Body of pancreas (tissue), 4 donors: ENCODE results near the gene GLP2R. TPM values are rescaled to one million over a fixed set of nuclear protein-coding genes. Genes with fewer than 3 reads are reported as not detected.

Experiments used
- ATAC-seq: fragments of 150-250 bp; one replicate; pipeline ENCODE4 v1.9.1; 2016
- DNase-seq, 4 donors: peaks; one replicate each; pipeline ENCODE4 v3.0.0-alpha.2; 2019
- H3K27ac ChIP-seq, 4 donors: fragments of 200-600 bp; sonication (generic); 1 replicate in 3 of 4; 2 replicates in 1 of 4; pipeline versions ENCODE4 v1.5.1 to v1.6.1; 2016 to 2019; ENCODE audit warnings: mild to moderate bottlenecking in 1 of 4, mixed read lengths in 1 of 4, moderate library complexity in 1 of 4
- H3K27me3 ChIP-seq, 2 donors: fragments of 200-600 bp; sonication (generic); one replicate each; pipeline ENCODE4 v1.6.0; 2016; ENCODE audit warnings: mild to moderate bottlenecking in 1 of 2
- H3K36me3 ChIP-seq, 2 donors: fragments of 200-600 bp; sonication (generic); replicated peaks in 1 of 2; 2 replicates each; pipeline ENCODE4 v1.5.1; 2016; ENCODE audit warnings: low read depth in 2 of 2; ENCODE audit not compliant: insufficient read depth in 1 of 2
- H3K4me1 ChIP-seq: fragments of 200-600 bp; sonication (generic); one replicate; pipeline ENCODE4 v1.6.0; 2016
- H3K4me3 ChIP-seq, 2 donors: fragments of 200-600 bp; sonication (generic); 1 replicate in 1 of 2; 2 replicates in 1 of 2; pipeline ENCODE4 v1.5.1; 2016 to 2019
- H3K9me3 ChIP-seq, 3 donors: fragments of 200-600 bp; sonication (generic); 1 replicate in 2 of 3; 2 replicates in 1 of 3; pipeline ENCODE4 v1.5.1; 2016
- POLR2A ChIP-seq, 3 donors: fragments of 450-650 bp; IDR thresholded peaks; one replicate each; pipeline ENCODE4 v1.6.1; 2016; ENCODE audit warnings: antibody characterized with exemption in 3 of 3, mild to moderate bottlenecking in 2 of 3
- WGBS, 2 donors: methylation state at CpG; one replicate each; pipeline ENCODE4 v1.1.5; 2017; 5-methylcytosine and 5-hydroxymethylcytosine counted together
- intact Hi-C: fragments of 100-400 bp; cut with DNase I; formaldehyde crosslinking; loops from one replicate; pipeline ENCODE4 v1.15.1; 2023
- total RNA-seq, 2 donors: library from RNA; depleted of rRNA; stranded (reverse); fragments of >200 nt; gene quantifications; one replicate each; pipeline ENCODE4 v1.1.0, GENCODE V29; 2016
- TF ChIP-seq, protein P1 (sequence below), 7 experiments: fragments of 450-650 bp in 4 of 7; fragments of 200-600 bp in 3 of 7; sonication (generic) in 3 of 7; IDR thresholded peaks; one replicate each; pipeline ENCODE4 v1.5.1; 2016 to 2019; ENCODE audit warnings: antibody characterized with exemption in 7 of 7

The GLP2R gene
- total RNA-seq, 2 donors from 2014 or later, result 4.6 to 4.7 TPM

DNA sequence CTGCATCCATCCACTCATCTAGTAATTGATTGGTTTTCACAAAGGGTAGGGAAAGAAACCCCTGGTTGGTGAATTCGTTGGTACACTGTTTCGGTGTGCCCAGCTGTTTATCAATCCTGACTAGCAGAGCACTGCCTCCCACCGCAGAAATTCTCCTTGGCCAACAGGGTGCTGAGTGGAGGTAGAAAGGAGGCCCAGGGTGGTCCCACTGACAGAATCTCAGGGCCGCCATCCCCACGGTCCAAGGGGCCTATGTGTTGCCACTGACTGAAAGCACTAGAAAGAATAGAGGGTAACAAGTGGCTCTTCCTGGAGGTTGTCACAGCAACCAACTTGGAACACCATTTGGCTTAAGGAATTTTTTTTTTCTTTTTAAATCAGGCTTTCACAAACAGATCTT, 87.8 kb downstream of the GLP2R start:
- 68 to 70% methylated on average over 3 to 5 of the region's 5 CpGs for WGBS, 2 donors
- H3K4me3 ChIP-seq, result no peak overlapping the region
- DNase-seq (no peak), ATAC-seq (no peak)
- H3K4me1 ChIP-seq, result no peaks in the 10 kb centered on the region
- TF ChIP-seq, protein P1, sequence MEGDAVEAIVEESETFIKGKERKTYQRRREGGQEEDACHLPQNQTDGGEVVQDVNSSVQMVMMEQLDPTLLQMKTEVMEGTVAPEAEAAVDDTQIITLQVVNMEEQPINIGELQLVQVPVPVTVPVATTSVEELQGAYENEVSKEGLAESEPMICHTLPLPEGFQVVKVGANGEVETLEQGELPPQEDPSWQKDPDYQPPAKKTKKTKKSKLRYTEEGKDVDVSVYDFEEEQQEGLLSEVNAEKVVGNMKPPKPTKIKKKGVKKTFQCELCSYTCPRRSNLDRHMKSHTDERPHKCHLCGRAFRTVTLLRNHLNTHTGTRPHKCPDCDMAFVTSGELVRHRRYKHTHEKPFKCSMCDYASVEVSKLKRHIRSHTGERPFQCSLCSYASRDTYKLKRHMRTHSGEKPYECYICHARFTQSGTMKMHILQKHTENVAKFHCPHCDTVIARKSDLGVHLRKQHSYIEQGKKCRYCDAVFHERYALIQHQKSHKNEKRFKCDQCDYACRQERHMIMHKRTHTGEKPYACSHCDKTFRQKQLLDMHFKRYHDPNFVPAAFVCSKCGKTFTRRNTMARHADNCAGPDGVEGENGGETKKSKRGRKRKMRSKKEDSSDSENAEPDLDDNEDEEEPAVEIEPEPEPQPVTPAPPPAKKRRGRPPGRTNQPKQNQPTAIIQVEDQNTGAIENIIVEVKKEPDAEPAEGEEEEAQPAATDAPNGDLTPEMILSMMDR (IDR thresholded peaks at IDR 0.05), result no peak
- TF ChIP-seq POLR2A (IDR thresholded peaks at IDR 0.05), result no peak
- H3K27ac ChIP-seq, result no peak overlapping the region
- no peaks in the 10 kb centered on the region for H3K9me3 ChIP-seq
- intact Hi-C loops, result no loop called here
- no peaks in the 10 kb centered on the region for H3K27me3 ChIP-seq
- H3K36me3 ChIP-seq, result no peaks in the 10 kb centered on the region

DNA sequence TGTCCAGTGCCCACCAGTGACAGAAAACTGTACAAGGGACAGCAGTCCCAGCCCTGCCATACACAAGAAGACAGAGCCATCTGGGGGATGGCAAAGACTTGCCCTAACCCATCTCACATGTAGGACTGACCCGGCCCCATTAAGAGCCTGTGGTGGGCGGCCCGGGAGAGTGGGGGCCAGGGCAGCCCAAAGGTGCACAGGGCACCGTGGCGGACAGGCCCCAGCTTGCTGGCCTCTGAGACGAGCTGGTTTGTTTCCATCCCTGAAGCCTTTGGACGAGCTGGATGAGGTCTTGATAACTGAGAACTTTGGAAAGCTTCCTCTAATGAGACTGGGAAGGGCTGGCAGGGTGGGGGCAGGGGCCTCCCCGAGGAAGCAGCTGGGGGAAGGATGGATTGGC, 90.4 kb downstream of the GLP2R start:
- Histone ChIP-seq H3K36me3 (no peaks in the 10 kb centered on the region), H3K27ac (no peak overlapping the region), H3K27me3 (no peaks in the 10 kb centered on the region), H3K4me1 (no peaks in the 10 kb centered on the region), H3K4me3 (no peak overlapping the region), H3K9me3 (no peaks in the 10 kb centered on the region)
- 63 to 70% methylated on average over 7 to 8 of the region's 8 CpGs for WGBS, 2 donors
- no peak for TF ChIP-seq POLR2A (IDR thresholded peaks at IDR 0.05)
- TF ChIP-seq, protein P1 (IDR thresholded peaks at IDR 0.05), result no peak
- DNase-seq (no peak), ATAC-seq (no peak)
- intact Hi-C loops, result no loop called here

DNA sequence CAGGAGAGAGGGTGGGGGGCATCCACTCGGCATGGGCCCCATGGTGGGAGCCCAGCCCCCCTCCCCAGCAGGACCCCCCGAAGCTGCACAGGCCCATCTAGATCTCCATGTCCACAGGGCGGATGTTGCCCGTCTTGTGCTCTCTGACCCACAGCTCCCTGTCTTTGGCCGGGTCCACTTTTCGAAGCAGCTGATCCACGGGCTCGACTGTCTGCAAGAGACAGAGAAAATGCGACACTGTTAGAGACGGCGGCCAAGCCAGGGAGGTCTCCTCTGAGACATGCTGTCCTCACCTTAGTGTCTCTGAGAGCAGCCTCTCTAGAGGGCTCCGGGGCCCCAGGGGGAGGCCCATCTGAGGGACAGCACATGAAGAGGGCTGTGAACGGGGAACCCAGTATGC, 91.4 kb downstream of the GLP2R start:
- TF ChIP-seq POLR2A (IDR thresholded peaks at IDR 0.05), result no peak
- TF ChIP-seq, protein P1 (IDR thresholded peaks at IDR 0.05), result no peak
- WGBS, 2 donors, result 57 to 78% methylated on average over 10 of the region's 13 CpGs
- ATAC-seq (no peak), DNase-seq (no peak)
- H3K4me1 ChIP-seq, result no peaks in the 10 kb centered on the region
- no peaks in the 10 kb centered on the region for H3K27me3 ChIP-seq
- H3K4me3 ChIP-seq, result no peak overlapping the region
- H3K9me3 ChIP-seq, result no peaks in the 10 kb centered on the region
- no peaks in the 10 kb centered on the region for H3K36me3 ChIP-seq
- intact Hi-C loops, result no loop called here
- H3K27ac ChIP-seq, result no peak overlapping the region

DNA sequence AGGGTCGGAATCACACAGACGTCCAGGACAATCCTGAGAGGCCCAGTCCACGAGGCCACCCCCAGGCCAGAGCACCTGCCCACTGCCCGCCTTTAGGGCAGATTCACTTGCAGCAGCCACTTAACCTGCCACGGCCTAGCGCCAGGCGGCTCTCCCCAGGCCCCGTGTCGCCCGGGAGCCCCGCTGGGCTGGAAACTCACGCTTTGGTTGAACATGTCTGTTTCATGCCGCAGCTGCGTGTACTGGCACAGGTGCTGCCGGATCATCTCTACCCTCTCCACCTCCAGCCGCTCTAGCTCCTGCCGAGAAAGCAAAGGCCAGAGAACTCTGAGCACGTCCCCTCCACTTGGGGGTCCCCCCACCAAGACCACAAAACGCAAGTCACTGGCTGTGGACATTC, 92.1 kb downstream of the GLP2R start:
- H3K4me1 ChIP-seq, result no peaks in the 10 kb centered on the region
- no peaks in the 10 kb centered on the region for H3K36me3 ChIP-seq
- DNase-seq, result no peak
- no peaks in the 10 kb centered on the region for H3K9me3 ChIP-seq
- TF ChIP-seq, protein P1 (IDR thresholded peaks at IDR 0.05), result no peak
- TF ChIP-seq POLR2A (IDR thresholded peaks at IDR 0.05), result no peak
- intact Hi-C loops, result no loop called here
- no peak overlapping the region for H3K27ac ChIP-seq
- WGBS, 2 donors, result 71 to 80% methylated on average over 19 of the region's 19 CpGs
- no peaks in the 10 kb centered on the region for H3K27me3 ChIP-seq
- ATAC-seq, result no peak
- no peak overlapping the region for H3K4me3 ChIP-seq

DNA sequence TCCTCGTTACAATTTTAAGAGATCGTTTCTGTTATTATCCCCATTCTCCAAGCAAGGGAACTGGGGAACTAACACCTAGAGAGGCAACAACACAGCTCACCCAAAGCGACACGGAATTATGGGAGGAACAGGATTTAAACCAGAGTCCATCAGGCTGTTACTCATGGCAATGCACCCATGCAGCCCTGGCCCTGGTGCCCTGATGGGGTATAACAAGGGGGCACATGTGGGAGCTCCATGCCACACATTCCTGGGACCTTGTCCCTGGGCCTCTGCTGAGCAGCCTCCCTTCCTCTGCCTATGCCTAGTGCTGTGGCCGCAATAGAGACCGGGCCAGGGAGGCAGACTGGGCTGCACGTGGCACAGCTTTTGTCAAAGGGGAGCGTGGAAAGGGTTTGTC, 92.6 kb downstream of the GLP2R start:
- Histone ChIP-seq H3K4me1 (no peaks in the 10 kb centered on the region), H3K27me3 (no peaks in the 10 kb centered on the region), H3K9me3 (no peaks in the 10 kb centered on the region), H3K4me3 (no peak overlapping the region), H3K36me3 (no peaks in the 10 kb centered on the region), H3K27ac (no peak overlapping the region)
- intact Hi-C loops, result no loop called here
- DNase-seq (no peak), ATAC-seq (no peak)
- TF ChIP-seq, protein P1 (IDR thresholded peaks at IDR 0.05), result no peak
- TF ChIP-seq POLR2A (IDR thresholded peaks at IDR 0.05), result no peak
- WGBS, 2 donors, result 66 to 78% methylated on average over 4 to 8 of the region's 8 CpGs
